Panc1 (cell line): ENCODE measurements around the gene P2RY6.

Experiments used
- POLR2AphosphoS5 ChIP-seq: IDR thresholded peaks from 2 replicates; pipeline ENCODE4 v1.6.1; 2012; ENCODE audit warnings: mild to moderate bottlenecking, low read depth, low read length, moderate library complexity
- TF ChIP-seq, protein P1 (sequence below): fragments of 450-650 bp; IDR thresholded peaks from 2 replicates; pipeline ENCODE4 v1.5.1; 2017; ENCODE audit warnings: mild to moderate bottlenecking
- TF ChIP-seq, protein P2 (sequence below), 2 experiments: IDR thresholded peaks; 2 replicates each; pipeline ENCODE4 v1.6.1; 2011 to 2012; ENCODE audit warnings: low read depth in 2 of 2, control low read depth in 1 of 2, low read length in 1 of 2, mild to moderate bottlenecking in 1 of 2, moderate library complexity in 1 of 2; ENCODE audit not compliant: insufficient read depth in 1 of 2

DNA sequence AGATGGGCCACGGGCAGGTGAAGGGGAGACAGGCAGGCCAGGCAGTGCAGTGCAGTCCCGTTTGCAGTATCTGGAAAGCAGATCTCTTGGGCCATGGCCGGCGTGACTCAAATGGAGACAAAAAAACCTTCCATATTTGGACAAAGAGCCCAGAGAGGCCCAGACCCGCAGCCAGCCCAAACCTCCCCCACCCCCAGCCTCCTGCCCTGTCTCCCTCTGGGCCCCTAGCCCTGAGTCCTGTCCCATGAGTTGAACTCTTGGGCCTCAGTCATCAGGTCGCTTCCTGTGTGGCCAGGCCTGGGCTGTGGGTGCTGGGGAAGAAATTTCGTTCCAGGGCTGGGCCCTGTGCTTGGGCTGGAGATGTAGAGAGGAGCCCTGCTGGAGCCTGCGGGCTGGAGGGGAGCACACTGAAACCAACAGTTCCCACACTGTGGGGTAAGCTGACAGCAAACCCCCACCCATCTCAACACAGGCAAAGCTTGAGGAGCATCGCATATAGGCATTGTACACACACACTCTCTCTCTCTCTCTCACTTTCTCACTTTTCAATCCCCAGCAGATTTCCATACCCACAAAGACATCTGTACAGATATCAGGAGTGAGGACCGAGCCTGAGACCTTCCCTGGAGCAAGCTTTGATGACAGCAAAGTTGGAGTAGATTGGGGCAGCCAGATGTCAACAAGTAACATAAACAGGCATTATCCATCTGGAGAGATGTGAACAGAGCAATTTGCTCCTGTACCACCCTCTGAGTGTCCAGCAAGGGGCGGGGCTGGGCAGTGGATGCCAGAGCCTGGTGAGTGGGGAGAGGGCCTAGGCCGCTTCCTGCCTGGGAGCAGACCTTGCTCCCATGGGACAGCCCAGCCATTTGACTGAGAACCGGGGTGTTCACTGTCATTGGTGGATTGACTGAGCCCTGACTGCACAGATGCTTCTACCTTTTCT, 53.2 kb downstream of the P2RY6 start:
- TF ChIP-seq, protein P1, sequence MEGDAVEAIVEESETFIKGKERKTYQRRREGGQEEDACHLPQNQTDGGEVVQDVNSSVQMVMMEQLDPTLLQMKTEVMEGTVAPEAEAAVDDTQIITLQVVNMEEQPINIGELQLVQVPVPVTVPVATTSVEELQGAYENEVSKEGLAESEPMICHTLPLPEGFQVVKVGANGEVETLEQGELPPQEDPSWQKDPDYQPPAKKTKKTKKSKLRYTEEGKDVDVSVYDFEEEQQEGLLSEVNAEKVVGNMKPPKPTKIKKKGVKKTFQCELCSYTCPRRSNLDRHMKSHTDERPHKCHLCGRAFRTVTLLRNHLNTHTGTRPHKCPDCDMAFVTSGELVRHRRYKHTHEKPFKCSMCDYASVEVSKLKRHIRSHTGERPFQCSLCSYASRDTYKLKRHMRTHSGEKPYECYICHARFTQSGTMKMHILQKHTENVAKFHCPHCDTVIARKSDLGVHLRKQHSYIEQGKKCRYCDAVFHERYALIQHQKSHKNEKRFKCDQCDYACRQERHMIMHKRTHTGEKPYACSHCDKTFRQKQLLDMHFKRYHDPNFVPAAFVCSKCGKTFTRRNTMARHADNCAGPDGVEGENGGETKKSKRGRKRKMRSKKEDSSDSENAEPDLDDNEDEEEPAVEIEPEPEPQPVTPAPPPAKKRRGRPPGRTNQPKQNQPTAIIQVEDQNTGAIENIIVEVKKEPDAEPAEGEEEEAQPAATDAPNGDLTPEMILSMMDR = no peak
- TF ChIP-seq, protein P2, sequence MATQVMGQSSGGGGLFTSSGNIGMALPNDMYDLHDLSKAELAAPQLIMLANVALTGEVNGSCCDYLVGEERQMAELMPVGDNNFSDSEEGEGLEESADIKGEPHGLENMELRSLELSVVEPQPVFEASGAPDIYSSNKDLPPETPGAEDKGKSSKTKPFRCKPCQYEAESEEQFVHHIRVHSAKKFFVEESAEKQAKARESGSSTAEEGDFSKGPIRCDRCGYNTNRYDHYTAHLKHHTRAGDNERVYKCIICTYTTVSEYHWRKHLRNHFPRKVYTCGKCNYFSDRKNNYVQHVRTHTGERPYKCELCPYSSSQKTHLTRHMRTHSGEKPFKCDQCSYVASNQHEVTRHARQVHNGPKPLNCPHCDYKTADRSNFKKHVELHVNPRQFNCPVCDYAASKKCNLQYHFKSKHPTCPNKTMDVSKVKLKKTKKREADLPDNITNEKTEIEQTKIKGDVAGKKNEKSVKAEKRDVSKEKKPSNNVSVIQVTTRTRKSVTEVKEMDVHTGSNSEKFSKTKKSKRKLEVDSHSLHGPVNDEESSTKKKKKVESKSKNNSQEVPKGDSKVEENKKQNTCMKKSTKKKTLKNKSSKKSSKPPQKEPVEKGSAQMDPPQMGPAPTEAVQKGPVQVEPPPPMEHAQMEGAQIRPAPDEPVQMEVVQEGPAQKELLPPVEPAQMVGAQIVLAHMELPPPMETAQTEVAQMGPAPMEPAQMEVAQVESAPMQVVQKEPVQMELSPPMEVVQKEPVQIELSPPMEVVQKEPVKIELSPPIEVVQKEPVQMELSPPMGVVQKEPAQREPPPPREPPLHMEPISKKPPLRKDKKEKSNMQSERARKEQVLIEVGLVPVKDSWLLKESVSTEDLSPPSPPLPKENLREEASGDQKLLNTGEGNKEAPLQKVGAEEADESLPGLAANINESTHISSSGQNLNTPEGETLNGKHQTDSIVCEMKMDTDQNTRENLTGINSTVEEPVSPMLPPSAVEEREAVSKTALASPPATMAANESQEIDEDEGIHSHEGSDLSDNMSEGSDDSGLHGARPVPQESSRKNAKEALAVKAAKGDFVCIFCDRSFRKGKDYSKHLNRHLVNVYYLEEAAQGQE (IDR thresholded peaks at IDR 0.05; ENCODE audit: insufficient read depth in 1 of 2, low read depth in 2 of 2, low read length in 1 of 2) = no peak
- no peak for TF ChIP-seq POLR2AphosphoS5
